Neural cell (in vitro differentiated cells): ENCODE results near the gene NKAIN2. TPM values are rescaled to one million over a fixed set of nuclear protein-coding genes. Genes with fewer than 3 reads are reported as not detected.

Experiments
- H2AFZ ChIP-seq: fragments of 200-600, 300-800 bp; sonication (generic), shearing (Covaris generic); 2 replicates; pipeline ENCODE4 v1.6.0; 2014; ENCODE audit warnings: low read depth, mild to moderate bottlenecking, antibody characterized with exemption, low read length, moderate library complexity
- H3F3A ChIP-seq: fragments of 200-600 bp; shearing (Covaris generic); 2 replicates; pipeline ENCODE4 v1.6.1; 2016; ENCODE audit warnings: mild to moderate bottlenecking, moderate library complexity, mixed read lengths, antibody characterized with exemption, low read length; ENCODE audit not compliant: insufficient read depth, poor library complexity, severe bottlenecking
- H3K27ac ChIP-seq: fragments of 200-600, 300-800 bp; sonication (generic), shearing (Covaris generic); 2 replicates; pipeline ENCODE4 v1.5.1; 2014; ENCODE audit warnings: mild to moderate bottlenecking, low read length, moderate library complexity
- H3K27me3 ChIP-seq: fragments of 300-800, 200-600 bp; sonication (generic), shearing (Covaris generic); 2 replicates; pipeline ENCODE4 v1.6.0; 2014; ENCODE audit warnings: mild to moderate bottlenecking, low read depth, low read length, moderate library complexity; ENCODE audit not compliant: insufficient read depth
- H3K36me3 ChIP-seq: fragments of 300-800, 200-600 bp; sonication (generic), shearing (Covaris generic); 2 replicates; pipeline ENCODE4 v1.5.1; 2014; ENCODE audit warnings: mild to moderate bottlenecking, antibody characterized with exemption, low read length, moderate library complexity; ENCODE audit not compliant: insufficient read depth
- H3K4me2 ChIP-seq: fragments of 300-800, 200-600 bp; sonication (generic), shearing (Covaris generic); 2 replicates; pipeline ENCODE4 v1.6.0; 2014; ENCODE audit warnings: mild to moderate bottlenecking, low read length
- H3K4me3 ChIP-seq: fragments of 300-800, 200-600 bp; sonication (generic), shearing (Covaris generic); 2 replicates; pipeline ENCODE4 v1.5.1; 2014; ENCODE audit warnings: mild to moderate bottlenecking, low read length, moderate library complexity
- H3K79me2 ChIP-seq: fragments of 200-600 bp; shearing (Covaris generic); replicated peaks from 2 replicates; pipeline ENCODE4 v1.6.0; 2014; ENCODE audit warnings: mild to moderate bottlenecking, low read length, moderate library complexity; ENCODE audit not compliant: insufficient read depth
- H3K9ac ChIP-seq: fragments of 300-800, 200-600 bp; sonication (generic), shearing (Covaris generic); 2 replicates; pipeline ENCODE4 v1.6.1; 2016; ENCODE audit warnings: mild to moderate bottlenecking, low read length, mixed read lengths
- H3K9me2 ChIP-seq: fragments of 200-600 bp; shearing (Covaris generic); 2 replicates; pipeline ENCODE4 v1.6.1; 2016; ENCODE audit warnings: mild to moderate bottlenecking, low read length, mixed read lengths; ENCODE audit not compliant: insufficient read depth
- H3K9me3 ChIP-seq: fragments of 200-600, 300-800 bp; sonication (generic), shearing (Covaris generic); 2 replicates; pipeline ENCODE4 v1.6.1; 2016; ENCODE audit warnings: mild to moderate bottlenecking, mixed run types, low read length, moderate library complexity, mixed read lengths
- H4K20me1 ChIP-seq: fragments of 200-600 bp; shearing (Covaris generic); 2 replicates; pipeline ENCODE4 v1.6.1; 2016; ENCODE audit warnings: mild to moderate bottlenecking, mixed run types; ENCODE audit not compliant: insufficient read depth
- CTCF ChIP-seq: fragments of 450-650 bp; IDR thresholded peaks from 2 replicates; pipeline ENCODE4 v1.5.1; 2014; ENCODE audit warnings: antibody characterized with exemption, mild to moderate bottlenecking, moderate library complexity; ENCODE audit not compliant: poor library complexity, severe bottlenecking
- EP300 ChIP-seq: fragments of 450-650 bp; conservative IDR thresholded peaks from 2 replicates; pipeline ENCODE4 v1.6.1; 2014; ENCODE audit warnings: antibody characterized with exemption, mild to moderate bottlenecking, moderate library complexity; ENCODE audit not compliant: poor library complexity, severe bottlenecking
- EZH2 ChIP-seq: fragments of 200-600, 300-800 bp; shearing (Covaris generic), sonication (generic); IDR thresholded peaks from 2 replicates; pipeline ENCODE4 v1.6.1; 2014; ENCODE audit warnings: antibody characterized with exemption, low read length, borderline replicate concordance, mild to moderate bottlenecking; ENCODE audit not compliant: insufficient read depth, poor library complexity, severe bottlenecking
- MXI1 ChIP-seq: fragments of 450-650 bp; conservative IDR thresholded peaks from 2 replicates; pipeline ENCODE4 v1.6.1; 2014; ENCODE audit warnings: antibody characterized with exemption, mild to moderate bottlenecking; ENCODE audit not compliant: poor library complexity, severe bottlenecking
- POLR2AphosphoS5 ChIP-seq: IDR thresholded peaks from 2 replicates; pipeline ENCODE4 v1.6.1; 2012
- RAD21 ChIP-seq: fragments of 450-650 bp; conservative IDR thresholded peaks from 2 replicates; pipeline ENCODE4 v1.6.1; 2014; ENCODE audit warnings: antibody characterized with exemption, mild to moderate bottlenecking, moderate library complexity
- SMC3 ChIP-seq: fragments of 450-650 bp; conservative IDR thresholded peaks from 2 replicates; pipeline ENCODE4 v1.6.1; 2014; ENCODE audit warnings: antibody characterized with exemption, mild to moderate bottlenecking, moderate library complexity; ENCODE audit not compliant: poor library complexity
- TAF1 ChIP-seq: IDR thresholded peaks from 2 replicates; pipeline ENCODE4 v1.6.1; 2012; ENCODE audit warnings: low read depth
- polyA plus RNA-seq: library from polyadenylated mRNA; depleted of rRNA; stranded (reverse); fragments of >200 nt; gene quantifications from 2 replicates; pipeline ENCODE4 v1.2.3, GENCODE V29; 2014
- TF ChIP-seq, protein P1 (sequence below): IDR thresholded peaks from 2 replicates; pipeline ENCODE4 v1.6.1; 2012; ENCODE audit warnings: borderline replicate concordance

NKAIN2 gene
- polyA plus RNA-seq, 1 donor from 2014 or later, result 23.2 TPM

DNA sequence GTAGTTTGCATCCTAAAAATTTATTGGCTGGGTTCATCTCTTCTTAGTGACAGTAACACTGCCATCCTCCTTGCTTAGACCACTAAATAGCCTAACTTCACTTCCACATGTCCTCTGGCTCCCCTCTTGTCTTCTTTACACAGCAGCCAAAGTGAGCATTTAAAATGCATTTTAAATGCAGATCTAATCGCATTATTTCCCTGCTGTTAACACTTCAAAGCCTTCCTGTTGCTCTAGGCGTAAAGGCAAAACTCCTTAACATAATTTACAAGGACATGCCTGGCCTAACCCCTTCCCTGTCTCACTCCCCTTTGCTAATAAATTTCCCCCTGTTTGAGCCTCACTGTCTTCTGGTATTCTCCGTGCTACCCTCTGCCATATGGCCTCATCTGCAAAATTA lies 26.5 kb downstream of the NKAIN2 start:
- no peak overlapping the region for H3K4me2 ChIP-seq
- H3K27me3 ChIP-seq, result no peaks in the 10 kb centered on the region
- no peaks in the 10 kb centered on the region for H3F3A ChIP-seq
- H3K9me3 ChIP-seq, result no peaks in the 10 kb centered on the region
- no peak overlapping the region for H3K27ac ChIP-seq
- no peak for TF ChIP-seq TAF1
- TF ChIP-seq SMC3, result no peak
- TF ChIP-seq MXI1, result no peak
- TF ChIP-seq, protein P1, sequence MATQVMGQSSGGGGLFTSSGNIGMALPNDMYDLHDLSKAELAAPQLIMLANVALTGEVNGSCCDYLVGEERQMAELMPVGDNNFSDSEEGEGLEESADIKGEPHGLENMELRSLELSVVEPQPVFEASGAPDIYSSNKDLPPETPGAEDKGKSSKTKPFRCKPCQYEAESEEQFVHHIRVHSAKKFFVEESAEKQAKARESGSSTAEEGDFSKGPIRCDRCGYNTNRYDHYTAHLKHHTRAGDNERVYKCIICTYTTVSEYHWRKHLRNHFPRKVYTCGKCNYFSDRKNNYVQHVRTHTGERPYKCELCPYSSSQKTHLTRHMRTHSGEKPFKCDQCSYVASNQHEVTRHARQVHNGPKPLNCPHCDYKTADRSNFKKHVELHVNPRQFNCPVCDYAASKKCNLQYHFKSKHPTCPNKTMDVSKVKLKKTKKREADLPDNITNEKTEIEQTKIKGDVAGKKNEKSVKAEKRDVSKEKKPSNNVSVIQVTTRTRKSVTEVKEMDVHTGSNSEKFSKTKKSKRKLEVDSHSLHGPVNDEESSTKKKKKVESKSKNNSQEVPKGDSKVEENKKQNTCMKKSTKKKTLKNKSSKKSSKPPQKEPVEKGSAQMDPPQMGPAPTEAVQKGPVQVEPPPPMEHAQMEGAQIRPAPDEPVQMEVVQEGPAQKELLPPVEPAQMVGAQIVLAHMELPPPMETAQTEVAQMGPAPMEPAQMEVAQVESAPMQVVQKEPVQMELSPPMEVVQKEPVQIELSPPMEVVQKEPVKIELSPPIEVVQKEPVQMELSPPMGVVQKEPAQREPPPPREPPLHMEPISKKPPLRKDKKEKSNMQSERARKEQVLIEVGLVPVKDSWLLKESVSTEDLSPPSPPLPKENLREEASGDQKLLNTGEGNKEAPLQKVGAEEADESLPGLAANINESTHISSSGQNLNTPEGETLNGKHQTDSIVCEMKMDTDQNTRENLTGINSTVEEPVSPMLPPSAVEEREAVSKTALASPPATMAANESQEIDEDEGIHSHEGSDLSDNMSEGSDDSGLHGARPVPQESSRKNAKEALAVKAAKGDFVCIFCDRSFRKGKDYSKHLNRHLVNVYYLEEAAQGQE, result no peak
- TF ChIP-seq POLR2AphosphoS5, result no peak
- TF ChIP-seq EP300, result no peak
- no peak for TF ChIP-seq CTCF
- TF ChIP-seq RAD21, result no peak
- TF ChIP-seq EZH2, result no peak
- H3K4me3 ChIP-seq, result no peak overlapping the region
- H3K9me2 ChIP-seq, result no peaks in the 10 kb centered on the region
- no peaks in the 10 kb centered on the region for H3K36me3 ChIP-seq
- no peak overlapping the region for H3K9ac ChIP-seq
- H4K20me1 ChIP-seq, result no peaks in the 10 kb centered on the region
- no peak overlapping the region for H2AFZ ChIP-seq
- no peaks in the 10 kb centered on the region for H3K79me2 ChIP-seq

GRCh38 chr6:123838505-123839234 lies 35.0 kb downstream of the NKAIN2 start:
- TF ChIP-seq EP300 (no peak), RAD21 (no peak), TAF1 (no peak), POLR2AphosphoS5 (no peak), CTCF (no peak), SMC3 (no peak), MXI1 (no peak), EZH2 (no peak)
- TF ChIP-seq, protein P1, result no peak
- Histone ChIP-seq H3K9ac (no peak overlapping the region), H3K9me3 (no peaks in the 10 kb centered on the region), H3K4me3 (no peak overlapping the region), H4K20me1 (no peaks in the 10 kb centered on the region), H3K79me2 (no peaks in the 10 kb centered on the region), H3K27ac (no peak overlapping the region), H3K9me2 (no peaks in the 10 kb centered on the region), H3F3A (no peaks in the 10 kb centered on the region), H3K4me2 (no peak overlapping the region), H3K36me3 (no peaks in the 10 kb centered on the region), H2AFZ (no peak overlapping the region), H3K27me3 (no peaks in the 10 kb centered on the region)
